GM21526 (cell line): ENCODE results near the gene MICAL1.

Experiments used
- ATAC-seq: cut with Tn5 transposase; IDR thresholded peaks from one replicate; pipeline ENCODE4 v1.9.1; 2021; ENCODE audit warnings: moderate library complexity; ENCODE audit not compliant: unreplicated experiment, low FRiP score

The MICAL1 gene

GRCh38 chr6:109454496-109455436 lies 806 bp downstream of the MICAL1 start:
- peak; percentile 34 for ATAC-seq

DNA sequence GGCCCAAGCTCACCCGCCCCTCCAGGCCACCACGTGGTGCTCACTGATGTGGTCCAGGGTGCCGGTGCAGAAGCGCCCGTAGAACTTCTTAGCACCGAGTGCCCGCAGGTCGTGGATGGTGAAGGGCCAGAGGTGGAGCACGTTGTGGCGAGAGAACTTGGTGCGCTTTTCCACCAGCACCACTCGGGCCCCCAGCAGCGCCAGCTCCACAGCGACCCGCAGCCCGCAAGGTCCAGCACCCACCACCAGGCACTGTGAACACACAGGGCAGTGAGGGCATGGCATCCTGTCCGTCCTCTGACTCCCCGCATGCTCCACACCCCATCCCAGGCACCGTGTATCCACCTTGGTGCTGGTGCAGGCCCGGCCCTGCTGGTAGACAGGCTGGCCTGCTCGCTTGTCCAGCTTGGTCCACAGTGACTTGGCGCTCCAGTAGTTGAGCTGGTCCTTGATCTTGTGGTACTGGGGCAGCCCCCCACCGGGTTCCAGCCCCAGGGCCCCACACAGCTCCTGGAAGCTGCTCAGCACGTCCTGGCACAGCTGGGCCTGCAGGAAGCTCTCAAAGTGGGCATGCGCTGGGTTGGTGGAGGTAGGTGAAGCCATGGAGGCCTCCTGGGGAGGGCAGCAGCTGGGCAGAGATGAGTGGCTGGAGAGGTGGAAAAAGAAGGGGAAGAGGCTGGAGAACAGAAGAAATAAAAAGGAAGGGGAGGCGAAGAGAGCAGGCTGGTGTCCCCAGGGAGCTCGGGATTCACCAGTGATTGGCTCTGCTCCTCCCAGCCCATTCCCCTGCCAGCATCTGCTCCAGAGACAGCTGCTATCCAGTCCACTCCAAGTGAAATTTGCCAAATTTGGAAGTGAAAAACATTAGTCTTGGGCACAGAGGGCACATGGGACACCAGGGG lies 1.7 kb downstream of the MICAL1 start:
- ATAC-seq, result no peak

DNA sequence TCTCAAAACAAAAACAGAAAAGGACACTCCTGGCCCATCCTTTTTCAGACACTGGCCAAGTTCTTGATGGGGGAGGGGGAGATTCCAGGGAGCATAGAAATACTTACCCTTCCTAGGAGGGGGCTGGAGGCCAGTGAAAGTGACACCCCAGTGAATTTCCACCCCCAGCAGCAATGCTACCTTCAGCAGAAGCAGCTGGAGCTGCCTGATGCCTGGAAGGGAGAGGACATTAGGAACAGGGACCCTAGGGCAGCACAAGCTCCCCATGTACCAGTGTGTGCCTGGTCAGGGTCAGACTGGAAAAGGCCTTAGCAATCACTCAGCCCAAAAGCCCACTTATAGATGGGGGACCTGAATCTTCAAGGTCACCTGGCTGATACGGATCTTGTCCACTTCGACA lies 2.4 kb downstream of the MICAL1 start:
- ATAC-seq, result no peak

- ATAC-seq, result no peak
These were observed 3.4 kb downstream of the MICAL1 start for GRCh38 chr6:109452181-109452580.

- no peak for ATAC-seq
These were observed 4.2 kb downstream of the MICAL1 start for GRCh38 chr6:109451376-109451775.

DNA sequence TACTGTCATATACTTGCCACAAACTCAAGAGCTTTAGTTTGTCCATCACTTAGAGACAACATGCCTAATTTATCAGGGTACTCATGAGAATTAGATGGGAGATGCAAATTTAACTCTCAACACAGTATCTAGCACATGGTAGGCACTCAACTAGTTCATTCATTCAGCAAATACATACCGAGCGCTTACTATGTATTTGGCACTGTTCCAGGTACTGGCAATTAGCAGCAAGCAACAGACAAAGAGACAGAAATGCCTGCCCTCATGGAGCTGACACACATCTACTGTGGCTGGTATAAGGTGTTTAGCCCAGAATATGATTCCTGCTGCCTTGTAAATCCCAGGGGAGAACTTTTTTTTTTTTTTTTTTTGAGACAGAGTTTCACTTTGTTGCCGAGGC lies 4.8 kb downstream of the MICAL1 start:
- ATAC-seq, result no peak

DNA sequence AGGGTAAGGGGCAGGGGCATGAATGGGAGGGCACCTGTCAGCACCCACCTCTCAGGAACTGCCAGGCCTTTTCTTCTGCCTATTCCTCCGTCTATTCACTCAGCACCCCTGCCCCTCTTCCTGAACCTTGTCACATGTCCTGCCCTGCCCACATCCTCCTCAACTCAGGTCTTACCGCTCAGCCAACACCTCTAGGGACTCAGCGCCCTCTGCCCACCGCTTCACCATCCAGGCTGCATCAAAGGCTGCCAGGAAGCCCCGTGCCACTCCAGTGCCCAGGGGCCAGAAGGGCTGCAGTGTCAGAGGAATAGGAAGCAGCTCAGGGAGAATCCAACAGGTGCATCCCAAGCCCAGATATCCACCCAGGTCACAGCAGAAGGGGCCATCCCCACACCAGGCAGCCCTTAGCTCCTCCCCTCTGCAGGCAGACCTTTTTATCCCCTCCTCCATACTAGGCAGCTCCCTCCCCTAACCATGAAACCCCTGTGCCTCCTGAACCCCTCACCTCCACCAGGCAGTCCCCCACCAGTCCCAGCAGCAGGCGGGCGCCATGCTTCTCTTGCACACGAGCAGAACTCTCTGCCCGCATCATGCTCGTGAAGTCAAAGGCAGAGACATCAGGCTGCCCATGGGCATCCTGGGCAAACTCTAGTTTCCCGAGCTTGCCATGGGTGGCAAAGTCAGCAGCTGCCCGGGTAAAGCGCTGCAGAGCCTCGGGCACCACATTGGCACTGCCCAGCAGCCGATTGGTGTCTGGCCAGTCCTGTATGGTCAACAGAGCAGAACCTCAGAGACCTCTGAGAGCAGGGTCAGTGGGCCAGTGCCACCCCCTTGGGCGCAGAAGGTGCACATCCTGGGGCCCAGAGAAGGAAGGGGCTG lies 5.5 kb downstream of the MICAL1 start:
- no peak for ATAC-seq

- ATAC-seq, result no peak
These were observed 6.3 kb downstream of the MICAL1 start for GRCh38 chr6:109449064-109449794.

- ATAC-seq, result no peak
These were observed 7.0 kb downstream of the MICAL1 start for GRCh38 chr6:109448615-109449014.

DNA sequence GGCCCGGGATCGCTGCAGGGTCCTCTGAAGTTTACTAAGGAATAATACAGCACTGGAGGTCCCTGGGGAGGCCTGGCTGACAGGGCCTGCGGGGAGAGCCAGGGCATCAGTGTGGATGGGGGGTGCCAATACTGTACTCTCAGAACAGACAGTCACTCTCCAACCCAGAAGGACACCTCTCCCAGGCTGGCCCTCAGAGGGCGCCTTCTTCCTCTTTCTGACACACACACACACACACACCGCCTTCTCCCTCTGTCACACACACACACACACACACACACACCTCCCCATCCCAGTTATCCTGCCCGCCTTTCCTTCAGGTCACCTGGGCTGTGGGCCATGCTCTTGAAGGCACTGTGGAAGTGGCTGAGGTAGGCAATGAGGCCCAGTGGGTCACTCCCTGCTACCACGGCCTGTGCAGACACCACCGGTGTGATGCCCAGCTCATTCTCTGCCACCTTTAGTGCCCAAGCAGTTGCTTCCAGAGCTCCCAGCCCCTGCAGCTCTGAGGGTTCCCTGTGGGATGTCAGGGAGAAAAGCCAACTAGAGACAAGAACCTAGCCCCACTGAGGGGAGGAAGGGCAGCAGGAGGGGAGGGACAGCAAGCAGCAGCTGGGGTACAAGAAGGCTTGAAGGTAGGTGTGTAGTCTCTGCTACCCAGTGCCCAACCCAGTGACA lies 7.6 kb downstream of the MICAL1 start:
- no peak for ATAC-seq

DNA sequence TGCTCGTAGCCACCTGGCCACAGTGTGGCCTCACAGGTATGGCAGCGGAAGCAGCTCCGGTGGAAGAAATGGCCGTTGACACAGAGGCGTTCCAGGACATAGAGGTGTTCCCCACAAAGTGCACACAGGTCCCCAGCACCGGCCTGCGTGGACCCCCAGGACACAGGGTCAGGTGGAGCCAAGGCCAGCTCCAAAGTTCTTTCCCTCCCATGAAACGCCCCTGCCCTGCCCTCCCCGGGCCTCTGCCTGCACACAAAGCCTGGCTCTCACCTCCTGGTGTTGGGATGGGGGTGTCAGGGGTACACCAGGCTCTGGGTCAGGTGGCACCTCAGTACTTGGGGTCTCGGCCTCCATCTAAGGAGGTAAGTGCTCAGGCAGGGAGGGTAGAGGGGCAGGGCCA lies 8.5 kb downstream of the MICAL1 start:
- no peak for ATAC-seq

DNA sequence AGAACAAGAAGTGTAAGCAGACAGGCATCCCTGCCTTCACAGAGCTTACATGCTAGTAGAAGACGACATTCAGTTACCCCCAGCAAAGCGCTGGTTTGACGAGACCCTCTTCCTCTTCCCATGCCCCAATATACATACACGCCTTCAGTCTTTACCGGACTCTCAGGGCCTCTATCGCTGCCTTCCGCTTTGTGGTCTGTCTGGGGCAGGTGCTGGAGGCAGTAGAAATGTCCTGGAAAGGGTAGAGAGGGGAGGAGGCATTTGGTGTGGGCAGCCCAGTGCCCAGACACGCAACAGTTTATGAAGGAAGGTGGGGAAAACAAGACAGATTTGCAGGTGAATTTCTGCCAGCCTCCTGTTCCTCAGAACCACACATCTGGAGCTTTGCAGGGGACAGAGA lies 9.0 kb downstream of the MICAL1 start:
- no peak for ATAC-seq

DNA sequence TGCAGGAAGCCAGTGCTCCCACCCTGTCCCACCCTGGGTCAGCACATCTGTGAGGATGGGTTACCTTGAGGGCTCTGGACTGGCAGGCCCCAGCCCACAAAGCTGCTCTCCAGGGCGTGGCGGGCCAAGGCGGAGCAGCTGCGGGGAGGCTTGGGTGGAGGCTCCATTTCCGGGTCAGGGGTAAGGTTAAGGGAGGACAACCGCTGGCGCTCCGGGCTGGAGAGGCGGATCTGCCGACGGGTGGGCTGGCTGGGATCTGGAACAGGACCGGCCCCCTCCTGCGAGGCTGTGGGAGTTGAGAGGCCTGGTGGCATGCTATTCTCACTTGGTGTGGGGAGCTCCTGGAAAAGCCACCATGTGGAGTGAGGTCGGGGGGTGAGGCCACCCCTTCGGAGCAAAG lies 9.5 kb downstream of the MICAL1 start:
- ATAC-seq, result no peak

DNA sequence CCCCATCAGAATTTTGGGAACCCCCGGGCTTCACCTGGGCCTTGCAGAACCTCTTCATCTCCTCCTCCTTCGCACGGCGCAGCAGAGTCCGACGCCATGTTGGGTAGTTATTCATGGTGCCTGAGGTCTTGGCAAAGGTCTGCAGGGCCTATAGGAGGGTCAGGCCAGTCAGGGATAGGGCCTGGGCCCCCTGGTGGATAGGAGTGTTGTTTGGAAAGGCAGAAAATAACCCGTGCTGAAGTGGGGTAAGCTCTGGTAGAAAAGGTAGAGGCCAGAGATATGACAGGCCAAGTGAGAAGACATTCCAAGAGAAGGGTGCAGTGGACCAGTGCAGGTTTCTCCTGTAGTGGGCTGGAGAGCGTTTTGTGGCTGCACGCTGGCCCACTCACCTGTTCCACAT lies 10.2 kb downstream of the MICAL1 start:
- no peak for ATAC-seq

DNA sequence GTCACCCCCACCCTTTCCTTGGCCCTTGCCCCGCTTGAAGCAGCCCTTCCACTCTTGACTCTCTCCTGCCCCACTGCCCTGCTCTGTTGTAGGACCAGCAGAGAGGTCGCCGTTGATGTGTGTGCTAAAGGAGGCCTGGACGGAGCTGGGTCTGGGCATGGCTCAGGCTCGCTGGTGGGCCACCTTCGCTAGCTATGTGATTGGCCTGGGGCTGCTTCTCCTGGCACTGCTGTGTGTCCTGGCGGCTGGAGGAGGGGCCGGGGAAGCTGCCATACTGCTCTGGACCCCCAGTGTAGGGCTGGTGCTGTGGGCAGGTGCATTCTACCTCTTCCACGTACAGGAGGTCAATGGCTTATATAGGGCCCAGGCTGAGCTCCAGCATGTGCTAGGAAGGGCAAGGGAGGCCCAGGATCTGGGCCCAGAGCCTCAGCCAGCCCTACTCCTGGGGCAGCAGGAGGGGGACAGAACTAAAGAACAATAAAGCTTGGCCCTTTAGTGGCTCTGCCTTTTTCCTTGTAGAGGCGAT lies 12.1 kb downstream of the MICAL1 start:
- ATAC-seq, result no peak

GRCh38 chr6:109442393-109442924 lies 13.1 kb downstream of the MICAL1 start:
- no peak for ATAC-seq

DNA sequence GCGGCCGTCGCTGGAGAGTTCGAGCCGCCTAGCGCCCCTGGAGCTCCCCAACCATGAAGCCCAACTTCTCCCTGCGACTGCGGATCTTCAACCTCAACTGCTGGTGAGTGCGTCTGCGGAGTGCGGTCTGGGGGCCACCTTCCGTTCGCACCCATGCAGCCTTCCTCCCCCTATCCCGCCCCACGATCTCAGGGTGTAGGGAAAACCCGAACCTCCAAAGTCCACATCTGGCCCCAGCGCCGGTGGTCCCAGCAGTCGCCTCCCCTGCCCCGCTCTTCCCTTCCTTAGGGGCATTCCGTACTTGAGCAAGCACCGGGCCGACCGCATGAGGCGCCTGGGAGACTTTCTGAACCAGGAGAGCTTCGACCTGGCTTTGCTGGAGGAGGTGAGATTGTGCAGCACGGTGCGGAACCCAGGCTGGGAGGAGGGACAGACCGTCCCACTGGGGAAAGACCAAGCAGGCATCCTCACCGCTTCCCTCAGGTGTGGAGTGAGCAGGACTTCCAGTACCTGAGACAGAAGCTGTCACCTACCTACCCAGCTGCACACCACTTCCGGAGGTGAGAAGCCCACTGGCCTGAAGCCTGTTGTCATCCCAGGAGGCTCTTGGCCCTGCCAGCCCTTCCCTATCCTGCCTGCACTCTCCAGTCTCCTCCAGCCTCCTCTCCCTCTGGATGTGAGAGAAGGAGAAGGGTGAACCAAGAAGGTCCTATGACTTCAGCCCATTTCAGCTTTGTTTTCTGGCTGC lies 14.3 kb downstream of the MICAL1 start:
- peak; percentile 22 for ATAC-seq
